ENCODE data around the gene RHOD. TPM values are rescaled to one million over a fixed set of nuclear protein-coding genes. Genes with fewer than 3 reads are reported as not detected.
A peak's percentile ranks its signal among the peaks of the same experiment; 100 is the strongest.

RHOD gene
- total RNA-seq, 2 donors from 2014 or later, result 26.2 to 69.5 TPM

DNA sequence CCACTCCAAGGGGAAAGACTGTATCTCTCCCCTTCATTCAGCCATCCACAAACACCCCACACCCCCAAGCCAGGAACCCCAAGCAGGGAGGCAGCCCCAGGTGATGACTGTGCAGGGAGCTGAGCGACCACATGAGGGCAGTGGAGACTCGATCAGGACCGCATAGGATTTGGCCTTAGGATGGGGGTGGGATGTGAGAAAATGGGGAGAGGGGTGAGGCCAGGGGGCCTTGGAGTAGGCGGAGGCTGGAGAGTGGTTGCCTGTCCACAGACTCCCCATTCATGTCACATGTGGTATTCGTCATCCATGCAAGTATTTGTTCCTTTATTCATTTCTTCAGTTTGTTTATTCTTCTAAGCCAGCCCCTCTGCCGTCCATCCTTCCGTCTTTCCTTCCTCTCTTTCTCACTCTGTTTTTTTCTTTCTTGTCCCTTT is 2.7 kb upstream of the RHOD start:
- Histone ChIP-seq H3K36me3 (no peaks in the 10 kb centered on the region), H3K4me3 (no peak overlapping the region), H3K4me1 (replicated peaks) (peaks cover 12% of the 10 kb centered on the region), H3K27me3 (replicated peaks; ENCODE audit: insufficient read depth) (no peaks in the 10 kb centered on the region), H3K9me3 (no peaks in the 10 kb centered on the region), H3K27ac (no peak overlapping the region)
- DNase-seq (ENCODE audit: low spot score), result peak; percentile 42
- TF ChIP-seq POLR2A (IDR thresholded peaks at IDR 0.05) (no peak), POLR2AphosphoS5 (IDR thresholded peaks at IDR 0.05) (peak; percentile 11)
- TF ChIP-seq, protein P1, sequence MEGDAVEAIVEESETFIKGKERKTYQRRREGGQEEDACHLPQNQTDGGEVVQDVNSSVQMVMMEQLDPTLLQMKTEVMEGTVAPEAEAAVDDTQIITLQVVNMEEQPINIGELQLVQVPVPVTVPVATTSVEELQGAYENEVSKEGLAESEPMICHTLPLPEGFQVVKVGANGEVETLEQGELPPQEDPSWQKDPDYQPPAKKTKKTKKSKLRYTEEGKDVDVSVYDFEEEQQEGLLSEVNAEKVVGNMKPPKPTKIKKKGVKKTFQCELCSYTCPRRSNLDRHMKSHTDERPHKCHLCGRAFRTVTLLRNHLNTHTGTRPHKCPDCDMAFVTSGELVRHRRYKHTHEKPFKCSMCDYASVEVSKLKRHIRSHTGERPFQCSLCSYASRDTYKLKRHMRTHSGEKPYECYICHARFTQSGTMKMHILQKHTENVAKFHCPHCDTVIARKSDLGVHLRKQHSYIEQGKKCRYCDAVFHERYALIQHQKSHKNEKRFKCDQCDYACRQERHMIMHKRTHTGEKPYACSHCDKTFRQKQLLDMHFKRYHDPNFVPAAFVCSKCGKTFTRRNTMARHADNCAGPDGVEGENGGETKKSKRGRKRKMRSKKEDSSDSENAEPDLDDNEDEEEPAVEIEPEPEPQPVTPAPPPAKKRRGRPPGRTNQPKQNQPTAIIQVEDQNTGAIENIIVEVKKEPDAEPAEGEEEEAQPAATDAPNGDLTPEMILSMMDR (IDR thresholded peaks at IDR 0.05), result peak in 3 of 4 experiments; percentile 49 to 73 (median 62)
- intact Hi-C loops (cut with DNase I), result no loop called here
- 24% methylated on average over 7 of the region's 7 CpGs for WGBS

DNA sequence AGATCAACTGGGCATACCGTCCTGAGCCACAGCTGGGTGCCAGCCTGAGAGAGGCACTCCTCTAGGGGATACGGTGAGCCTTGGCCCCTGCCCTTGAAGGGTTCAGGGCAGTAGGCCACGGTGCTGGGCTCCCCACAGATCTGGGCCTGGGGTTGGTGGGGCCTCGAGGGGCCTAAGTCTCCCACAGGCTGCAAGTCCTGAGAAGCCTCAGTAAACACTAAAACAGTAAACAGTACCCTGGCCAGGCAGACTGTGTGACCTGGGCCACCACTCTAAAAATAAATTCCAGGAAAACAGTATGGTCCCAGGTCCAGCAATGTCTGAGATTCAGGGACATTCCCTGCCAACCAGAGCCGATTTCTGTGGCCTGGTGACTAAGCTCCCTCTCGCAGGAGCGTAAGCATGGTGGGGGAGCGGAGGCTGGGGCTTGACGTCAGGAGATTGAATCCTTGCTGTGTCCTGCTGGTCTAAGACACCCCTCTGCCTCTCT is 2.3 kb upstream of the RHOD start:
- 64% methylated on average over 9 of the region's 9 CpGs for WGBS
- no peaks in the 10 kb centered on the region for H3K27me3 ChIP-seq (replicated peaks; ENCODE audit: insufficient read depth)
- no peak overlapping the region for H3K4me3 ChIP-seq
- intact Hi-C loops (cut with DNase I), result no loop called here
- H3K9me3 ChIP-seq, result no peaks in the 10 kb centered on the region
- no peak for TF ChIP-seq POLR2A (IDR thresholded peaks at IDR 0.05)
- TF ChIP-seq, protein P1 (IDR thresholded peaks at IDR 0.05), result no peak
- TF ChIP-seq POLR2AphosphoS5 (IDR thresholded peaks at IDR 0.05), result no peak
- no peak for DNase-seq (ENCODE audit: low spot score)
- no peaks in the 10 kb centered on the region for H3K36me3 ChIP-seq
- H3K27ac ChIP-seq, result no peak overlapping the region
- peaks cover 12% of the 10 kb centered on the region for H3K4me1 ChIP-seq (replicated peaks)

DNA sequence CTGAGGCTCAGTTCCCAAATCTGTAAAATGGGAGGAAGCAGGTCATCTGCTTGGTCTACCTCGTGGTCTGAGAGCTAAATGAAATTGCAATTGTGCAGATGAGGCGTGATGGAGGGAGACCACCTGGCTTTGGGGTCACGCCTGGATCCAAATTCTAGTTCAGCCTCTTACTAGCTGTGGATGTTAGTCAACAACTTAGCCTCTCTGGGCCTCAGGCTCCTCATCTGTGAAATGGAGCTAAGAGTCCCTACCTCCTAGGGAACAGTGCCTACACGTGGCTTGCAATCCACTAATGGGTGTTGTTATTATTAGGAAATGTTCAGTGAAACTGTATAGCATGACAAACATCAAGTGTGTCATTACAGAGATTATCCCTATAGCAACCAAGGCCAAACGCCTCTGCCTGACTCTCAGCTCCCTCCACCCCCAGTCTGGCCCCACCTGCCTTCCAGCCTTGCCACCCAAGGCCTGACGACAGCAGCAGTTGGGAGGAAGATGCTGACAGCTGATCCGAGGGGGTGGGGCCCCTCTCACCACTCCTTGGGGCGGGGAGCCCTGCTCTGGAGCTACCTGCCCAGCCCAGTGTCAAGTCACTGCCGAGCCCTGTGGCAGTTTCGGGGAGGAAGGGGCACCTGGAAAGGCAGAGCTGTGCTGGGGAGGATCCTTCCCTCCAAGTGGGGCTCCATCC is 1.7 kb upstream of the RHOD start:
- WGBS, result 55% methylated on average over 8 of the region's 10 CpGs
- no peak for TF ChIP-seq POLR2AphosphoS5 (IDR thresholded peaks at IDR 0.05)
- peak; percentile 35 for TF ChIP-seq POLR2A (IDR thresholded peaks at IDR 0.05)
- no peaks in the 10 kb centered on the region for H3K9me3 ChIP-seq
- H3K4me3 ChIP-seq, result no peak overlapping the region
- intact Hi-C loops (cut with DNase I), result no loop called here
- H3K27me3 ChIP-seq (replicated peaks; ENCODE audit: insufficient read depth), result no peaks in the 10 kb centered on the region
- H3K36me3 ChIP-seq, result no peaks in the 10 kb centered on the region
- DNase-seq (ENCODE audit: low spot score), result no peak
- H3K4me1 ChIP-seq (replicated peaks), result peaks cover 12% of the 10 kb centered on the region
- H3K27ac ChIP-seq, result no peak overlapping the region

DNA sequence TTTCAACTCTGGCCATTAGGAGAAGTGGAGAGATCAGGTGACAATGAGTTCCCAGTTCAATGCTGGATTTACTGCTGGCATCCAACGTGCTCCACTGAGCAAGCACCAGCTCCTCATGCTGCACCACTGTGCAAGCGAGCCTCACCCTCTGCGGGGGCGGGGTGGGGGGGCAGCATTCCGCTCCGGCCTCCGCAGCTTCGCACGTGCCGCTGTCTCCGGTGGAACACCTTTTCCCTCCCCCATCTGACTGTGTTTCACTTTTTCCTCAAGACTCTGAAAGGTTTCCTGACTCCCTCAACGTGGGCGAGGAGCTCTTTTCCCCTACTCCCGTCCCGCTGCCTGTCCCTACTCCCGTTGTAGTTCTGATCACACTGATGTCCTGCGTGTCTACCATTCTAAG is 835 bp upstream of the RHOD start:
- Histone ChIP-seq H3K4me3 (peak overlapping the region in 1 of 2 donors; percentile 56), H3K27me3 (replicated peaks; ENCODE audit: insufficient read depth) (no peaks in the 10 kb centered on the region), H3K4me1 (replicated peaks) (peaks cover 12% of the 10 kb centered on the region), H3K27ac (peak overlapping the region; percentile 66), H3K36me3 (no peaks in the 10 kb centered on the region), H3K9me3 (no peaks in the 10 kb centered on the region)
- intact Hi-C loops (cut with DNase I), result no loop called here
- TF ChIP-seq POLR2A (IDR thresholded peaks at IDR 0.05) (no peak), POLR2AphosphoS5 (IDR thresholded peaks at IDR 0.05) (peak; percentile 9)
- TF ChIP-seq, protein P1 (IDR thresholded peaks at IDR 0.05), result no peak
- WGBS, result 12% methylated on average over 17 of the region's 17 CpGs
- no peak for DNase-seq (ENCODE audit: low spot score)

DNA sequence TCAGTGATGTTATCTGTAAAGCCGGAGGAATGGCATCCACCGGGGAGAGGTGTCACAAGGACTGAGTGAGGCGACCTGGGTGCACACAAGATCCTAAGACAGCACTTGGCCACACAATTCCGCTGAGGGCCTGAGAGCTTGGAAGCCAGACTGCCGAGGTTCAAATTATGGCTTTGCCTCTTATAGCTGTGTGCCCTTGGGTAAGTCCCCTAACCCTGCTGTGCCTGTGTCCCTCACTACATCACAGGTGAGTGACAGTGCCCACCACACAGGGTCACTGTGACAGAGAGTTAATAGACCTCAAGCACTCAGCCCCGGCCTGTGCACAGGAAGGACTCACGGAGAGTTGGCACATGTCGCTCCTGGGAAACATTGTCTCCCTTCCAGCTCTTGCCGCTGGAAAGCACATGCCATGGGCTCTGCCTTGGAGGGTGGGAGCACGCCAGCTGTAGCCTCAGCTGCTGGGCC is 592 bp downstream of the RHOD start:
- peak; percentile 21 for DNase-seq (ENCODE audit: low spot score)
- H3K27me3 ChIP-seq (replicated peaks; ENCODE audit: insufficient read depth), result no peaks in the 10 kb centered on the region
- H3K9me3 ChIP-seq, result no peaks in the 10 kb centered on the region
- H3K36me3 ChIP-seq, result no peaks in the 10 kb centered on the region
- 22% methylated on average over 10 of the region's 10 CpGs for WGBS
- peak overlapping the region; percentile 55 to 56 for H3K4me3 ChIP-seq
- H3K27ac ChIP-seq, result peak overlapping the region; percentile 66
- no peak for TF ChIP-seq POLR2AphosphoS5 (IDR thresholded peaks at IDR 0.05)
- peaks cover 12% of the 10 kb centered on the region for H3K4me1 ChIP-seq (replicated peaks)
- intact Hi-C loops (cut with DNase I), result no loop called here

DNA sequence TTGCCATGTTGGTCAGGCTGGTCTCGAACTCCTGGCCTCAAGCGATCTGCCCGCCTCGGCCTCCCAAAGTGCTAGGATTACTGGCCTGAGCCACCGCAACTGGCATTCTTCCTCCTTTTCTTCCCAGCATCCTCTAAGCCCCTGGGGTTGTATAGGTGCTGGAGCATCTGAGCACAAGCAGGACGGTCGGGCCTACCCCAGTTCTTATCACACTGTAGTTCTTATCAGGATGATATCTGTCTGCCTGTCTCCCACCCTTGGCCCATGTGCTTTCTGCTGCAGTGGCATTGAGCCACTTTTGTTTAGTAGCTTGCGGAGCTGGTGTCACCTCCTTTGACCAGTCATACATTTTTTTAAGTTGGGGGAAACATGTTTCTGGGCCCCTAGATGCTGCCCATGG is 1.9 kb downstream of the RHOD start:
- DNase-seq (ENCODE audit: low spot score), result no peak
- TF ChIP-seq, protein P1 (IDR thresholded peaks at IDR 0.05), result no peak
- TF ChIP-seq POLR2A (IDR thresholded peaks at IDR 0.05), result no peak
- TF ChIP-seq POLR2AphosphoS5 (IDR thresholded peaks at IDR 0.05), result no peak
- intact Hi-C loops (cut with DNase I), result no loop called here
- no peaks in the 10 kb centered on the region for H3K27me3 ChIP-seq (replicated peaks; ENCODE audit: insufficient read depth)
- no peaks in the 10 kb centered on the region for H3K36me3 ChIP-seq
- H3K27ac ChIP-seq, result no peak overlapping the region
- H3K4me1 ChIP-seq (replicated peaks), result peaks cover 12% of the 10 kb centered on the region
- no peaks in the 10 kb centered on the region for H3K9me3 ChIP-seq
- 79% methylated on average over 8 of the region's 8 CpGs for WGBS
- H3K4me3 ChIP-seq, result no peak overlapping the region

Measured in prostate gland (tissue), 2 donors.